Neutrophil (primary cell): ENCODE data around the gene OSBPL7.

Experiments
- H3K27ac ChIP-seq: fragments of 200-600 bp; sonication (generic); 2 replicates; pipeline ENCODE4 v1.5.1; 2016; ENCODE audit warnings: mild to moderate bottlenecking, moderate library complexity
- H3K27me3 ChIP-seq: fragments of 200-600 bp; sonication (generic); 2 replicates; pipeline ENCODE4 v1.6.0; 2016; ENCODE audit warnings: mild to moderate bottlenecking
- H3K36me3 ChIP-seq: fragments of 200-600 bp; sonication (generic); 2 replicates; pipeline ENCODE4 v1.5.1; 2017
- H3K4me1 ChIP-seq, 2 experiments: fragments of 200-600 bp in 1 of 2; sonication (generic) in 1 of 2; 1 replicate in 1 of 2; 2 replicates in 1 of 2; pipeline versions ENCODE4 v1.5.1 to v1.6.1; 2013 to 2016; ENCODE audit warnings: low read depth in 1 of 2, low read length in 1 of 2, mild to moderate bottlenecking in 1 of 2, moderate library complexity in 1 of 2; ENCODE audit not compliant: control insufficient read depth in 1 of 2, insufficient read depth in 1 of 2
- H3K4me3 ChIP-seq, 2 experiments: fragments of 200-600 bp in 1 of 2; sonication (generic) in 1 of 2; 1 replicate in 1 of 2; 2 replicates in 1 of 2; pipeline ENCODE4 v1.5.1; 2013 to 2016; ENCODE audit warnings: low read depth in 1 of 2, low read length in 1 of 2, mild to moderate bottlenecking in 1 of 2, moderate library complexity in 1 of 2
- H3K9me3 ChIP-seq: fragments of 200-600 bp; sonication (generic); 2 replicates; pipeline ENCODE4 v1.5.1; 2016
- CTCF ChIP-seq: fragments of 200-600 bp; sonication (generic); IDR thresholded peaks from 2 replicates; pipeline ENCODE4 v1.5.1; 2016; ENCODE audit warnings: antibody characterized with exemption

The OSBPL7 gene

GRCh38 chr17:47851764-47852112 is 30.1 kb upstream of the OSBPL7 start:
- Histone ChIP-seq H3K36me3 (no peaks in the 10 kb centered on the region), H3K9me3 (no peaks in the 10 kb centered on the region), H3K4me1 (peaks cover 0 to 7% of the 10 kb centered on the region in 2 experiments), H3K27me3 (peaks cover 100% of the 10 kb centered on the region), H3K4me3 (no peak overlapping the region), H3K27ac (no peak overlapping the region)
- TF ChIP-seq CTCF, result no peak

- Histone ChIP-seq H3K4me3 (no peak within 1 kb of the TSS), H3K4me1 (peaks cover 0 to 7% of the 10 kb centered on the region in 2 experiments), H3K27me3 (peaks cover 100% of the 10 kb centered on the region), H3K36me3 (no peaks in the 10 kb centered on the region), H3K9me3 (no peaks in the 10 kb centered on the region), H3K27ac (no peak within 1 kb of the TSS)
- TF ChIP-seq CTCF, result no peak
Observed at GRCh38 chr17:47850692-47851573, 29.3 kb upstream of the OSBPL7 start, which contains the start of gene SP6. SP6 (minus strand) TSS chr17:47851163; CDS start chr17:47848429, 2,734 bp downstream.

GRCh38 chr17:47850373-47850691 is 28.7 kb upstream of the OSBPL7 start:
- no peak overlapping the region for H3K4me3 ChIP-seq
- no peaks in the 10 kb centered on the region for H3K36me3 ChIP-seq
- H3K9me3 ChIP-seq, result no peaks in the 10 kb centered on the region
- H3K27ac ChIP-seq, result no peak overlapping the region
- TF ChIP-seq CTCF, result no peak
- H3K27me3 ChIP-seq, result peaks cover 100% of the 10 kb centered on the region
- peaks cover 0 to 7% of the 10 kb centered on the region in 2 experiments for H3K4me1 ChIP-seq

GRCh38 chr17:47848198-47848513 is 26.6 kb upstream of the OSBPL7 start:
- H3K27me3 ChIP-seq, result peaks cover 100% of the 10 kb centered on the region
- no peaks in the 10 kb centered on the region for H3K9me3 ChIP-seq
- peaks cover 0 to 7% of the 10 kb centered on the region in 2 experiments for H3K4me1 ChIP-seq
- TF ChIP-seq CTCF, result no peak
- no peak overlapping the region for H3K27ac ChIP-seq
- H3K4me3 ChIP-seq, result no peak overlapping the region
- no peaks in the 10 kb centered on the region for H3K36me3 ChIP-seq

GRCh38 chr17:47847341-47848197 is 26.0 kb upstream of the OSBPL7 start:
- no peak overlapping the region for H3K4me3 ChIP-seq
- no peaks in the 10 kb centered on the region for H3K36me3 ChIP-seq
- no peaks in the 10 kb centered on the region for H3K9me3 ChIP-seq
- peaks cover 0 to 7% of the 10 kb centered on the region in 2 experiments for H3K4me1 ChIP-seq
- no peak for TF ChIP-seq CTCF
- peaks cover 96% of the 10 kb centered on the region for H3K27me3 ChIP-seq
- H3K27ac ChIP-seq, result no peak overlapping the region
